ENCODE results near the gene TTBK2. TPM values are rescaled to one million over a fixed set of nuclear protein-coding genes. Genes with fewer than 3 reads are reported as not detected.

Gene TTBK2
- total RNA-seq, 1 donor from 2014 or later = 14.1 TPM

GRCh38 chr15:42858999-42859789, 61.4 kb downstream of the TTBK2 start:
- Mint-ChIP-seq H3K27me3 (ENCODE audit: unreplicated experiment) (no peaks in the 10 kb centered on the region), H3K4me3 (ENCODE audit: unreplicated experiment) (no peak overlapping the region)
- no peak for DNase-seq (ENCODE audit: low spot score)

GRCh38 chr15:42858540-42858939, 62.0 kb downstream of the TTBK2 start:
- no peak overlapping the region for H3K4me3 Mint-ChIP-seq (ENCODE audit: unreplicated experiment)
- DNase-seq (ENCODE audit: low spot score) = no peak
- no peaks in the 10 kb centered on the region for H3K4me1 Mint-ChIP-seq (ENCODE audit: unreplicated experiment)
- H3K27ac Mint-ChIP-seq (ENCODE audit: unreplicated experiment) = no peak overlapping the region
- no peak for TF ChIP-seq CTCF (IDR thresholded peaks at IDR 0.05; ENCODE audit: unreplicated experiment)
- H3K9me3 Mint-ChIP-seq (ENCODE audit: unreplicated experiment) = no peaks in the 10 kb centered on the region
- no peaks in the 10 kb centered on the region for H3K27me3 Mint-ChIP-seq (ENCODE audit: unreplicated experiment)
- H3K36me3 Mint-ChIP-seq (ENCODE audit: low read depth, unreplicated experiment) = peaks cover 3% of the 10 kb centered on the region

More at GRCh38 chr15:42858999-42859789, 61.4 kb downstream of the TTBK2 start:
- Mint-ChIP-seq H3K36me3 (ENCODE audit: low read depth, unreplicated experiment) (peaks cover 3% of the 10 kb centered on the region), H3K9me3 (ENCODE audit: unreplicated experiment) (no peaks in the 10 kb centered on the region), H3K27ac (ENCODE audit: unreplicated experiment) (no peak overlapping the region), H3K4me1 (ENCODE audit: unreplicated experiment) (no peaks in the 10 kb centered on the region)
- no peak for TF ChIP-seq CTCF (IDR thresholded peaks at IDR 0.05; ENCODE audit: unreplicated experiment)

GRCh38 chr15:42854576-42854975, 66.0 kb downstream of the TTBK2 start:
- DNase-seq (ENCODE audit: low spot score) = no peak
- no peaks in the 10 kb centered on the region for H3K27me3 Mint-ChIP-seq (ENCODE audit: unreplicated experiment)
- H3K9me3 Mint-ChIP-seq (ENCODE audit: unreplicated experiment) = no peaks in the 10 kb centered on the region
- no peak for TF ChIP-seq CTCF (IDR thresholded peaks at IDR 0.05; ENCODE audit: unreplicated experiment)
- H3K27ac Mint-ChIP-seq (ENCODE audit: unreplicated experiment) = no peak overlapping the region
- no peaks in the 10 kb centered on the region for H3K4me1 Mint-ChIP-seq (ENCODE audit: unreplicated experiment)
- peaks cover 3% of the 10 kb centered on the region for H3K36me3 Mint-ChIP-seq (ENCODE audit: low read depth, unreplicated experiment)
- H3K4me3 Mint-ChIP-seq (ENCODE audit: unreplicated experiment) = no peak overlapping the region

GRCh38 chr15:42849836-42850235, 70.7 kb downstream of the TTBK2 start:
- no peak for DNase-seq (ENCODE audit: low spot score)
- Mint-ChIP-seq H3K36me3 (ENCODE audit: low read depth, unreplicated experiment) (no peaks in the 10 kb centered on the region), H3K4me1 (ENCODE audit: unreplicated experiment) (no peaks in the 10 kb centered on the region), H3K27ac (ENCODE audit: unreplicated experiment) (no peak overlapping the region), H3K4me3 (ENCODE audit: unreplicated experiment) (no peak overlapping the region), H3K9me3 (ENCODE audit: unreplicated experiment) (no peaks in the 10 kb centered on the region), H3K27me3 (ENCODE audit: unreplicated experiment) (no peaks in the 10 kb centered on the region)
- TF ChIP-seq CTCF (IDR thresholded peaks at IDR 0.05; ENCODE audit: unreplicated experiment) = no peak

- Mint-ChIP-seq H3K9me3 (ENCODE audit: unreplicated experiment) (no peaks in the 10 kb centered on the region), H3K27me3 (ENCODE audit: unreplicated experiment) (no peaks in the 10 kb centered on the region), H3K4me3 (ENCODE audit: unreplicated experiment) (no peak overlapping the region), H3K36me3 (ENCODE audit: low read depth, unreplicated experiment) (peaks cover 1% of the 10 kb centered on the region), H3K4me1 (ENCODE audit: unreplicated experiment) (no peaks in the 10 kb centered on the region), H3K27ac (ENCODE audit: unreplicated experiment) (no peak overlapping the region)
- no peak for DNase-seq (ENCODE audit: low spot score)
- TF ChIP-seq CTCF (IDR thresholded peaks at IDR 0.05; ENCODE audit: unreplicated experiment) = no peak
These were observed 71.7 kb downstream of the TTBK2 start for GRCh38 chr15:42848846-42849245.
